ENCODE data around the gene PDIA4.

DNA sequence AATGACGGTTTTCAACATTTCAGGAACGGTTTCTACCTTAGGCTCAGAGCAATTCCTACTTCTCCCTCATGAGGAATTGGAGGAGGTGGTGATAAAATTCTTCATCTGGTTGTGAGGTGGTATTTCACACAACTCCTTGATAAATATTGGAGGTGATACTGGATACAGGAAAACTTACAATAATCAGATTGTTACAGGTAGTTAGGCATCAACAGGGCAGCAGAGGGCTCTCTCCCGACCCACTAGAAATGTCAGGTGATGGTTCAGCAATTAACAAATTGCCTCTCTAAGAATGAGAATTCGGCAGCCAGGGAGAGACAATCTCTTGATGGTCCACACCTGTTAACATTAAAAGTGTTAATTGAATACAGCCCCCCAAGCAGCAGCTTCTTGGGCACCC is 39.6 kb upstream of the PDIA4 start:
- TF ChIP-seq CTCF (IDR thresholded peaks at IDR 0.05) (no peak), POLR2A (IDR thresholded peaks at IDR 0.05; ENCODE audit: low read depth) (no peak)
